GM18909 (cell line): ENCODE data around the gene UMODL1.
A peak's percentile ranks its signal among the peaks of the same experiment; 100 is the strongest.
"Not testable (repeated sequence)": the region's sequence is repeated elsewhere in the genome, so short reads cannot be mapped to it uniquely, and the experiment has no call there.

Experiments
- ATAC-seq: cut with Tn5 transposase; IDR thresholded peaks from one replicate; pipeline ENCODE4 v1.9.1; 2021; ENCODE audit warnings: mild to moderate bottlenecking; ENCODE audit not compliant: unreplicated experiment, poor library complexity

Gene UMODL1

GRCh38 chr21:42077685-42078238, 6.6 kb downstream of the UMODL1 start:
- ATAC-seq: peak; percentile 88

- ATAC-seq: not testable (repeated sequence)
These were observed 7.3 kb downstream of the UMODL1 start for GRCh38 chr21:42078247-42079007.

GRCh38 chr21:42079008-42079938, 8.2 kb downstream of the UMODL1 start:
- ATAC-seq: no peak

GRCh38 chr21:42079939-42080787, 9.0 kb downstream of the UMODL1 start:
- no peak for ATAC-seq

- no peak for ATAC-seq
These were observed 9.6 kb downstream of the UMODL1 start for GRCh38 chr21:42080788-42081083.

- no peak for ATAC-seq
These were observed 10.0 kb downstream of the UMODL1 start for GRCh38 chr21:42081138-42081537.

GRCh38 chr21:42081931-42082381, 10.8 kb downstream of the UMODL1 start:
- ATAC-seq: no peak

- ATAC-seq: no peak
These were observed 11.6 kb downstream of the UMODL1 start for GRCh38 chr21:42082501-42083360.

GRCh38 chr21:42083361-42083690, 12.2 kb downstream of the UMODL1 start:
- ATAC-seq: no peak

GRCh38 chr21:42084079-42084478, 13.0 kb downstream of the UMODL1 start:
- ATAC-seq: no peak

- ATAC-seq: no peak
These were observed 14.3 kb downstream of the UMODL1 start for GRCh38 chr21:42085246-42086077.

- no peak for ATAC-seq
These were observed 15.9 kb downstream of the UMODL1 start for GRCh38 chr21:42086969-42087368.

GRCh38 chr21:42088148-42088547, 17.0 kb downstream of the UMODL1 start:
- no peak for ATAC-seq

GRCh38 chr21:42088658-42089057, 17.5 kb downstream of the UMODL1 start:
- ATAC-seq: no peak

- ATAC-seq: no peak
These were observed 18.0 kb downstream of the UMODL1 start for GRCh38 chr21:42089093-42089631.

- no peak for ATAC-seq
These were observed 18.7 kb downstream of the UMODL1 start for GRCh38 chr21:42089665-42090310.

- no peak for ATAC-seq
These were observed 20.9 kb downstream of the UMODL1 start for GRCh38 chr21:42091899-42092508.
